Gastroesophageal sphincter (tissue), 3 donors: ENCODE data around the gene TRIM29.

Experiments used
- CTCF ChIP-seq, 4 experiments: fragments of 200-600 bp in 2 of 4; fragments of 450-650 bp in 2 of 4; sonication (generic) in 1 of 4; IDR thresholded peaks; one replicate each; pipeline ENCODE4 v1.5.1; 2017 to 2019; ENCODE audit warnings: antibody characterized with exemption in 4 of 4, mild to moderate bottlenecking in 2 of 4, moderate library complexity in 2 of 4
- POLR2AphosphoS5 ChIP-seq: sonication (generic); formaldehyde crosslinking; IDR thresholded peaks from one replicate; pipeline ENCODE4 v1.6.1; 2017; ENCODE audit warnings: antibody characterized with exemption

- TF ChIP-seq CTCF (IDR thresholded peaks at IDR 0.05): no peak
- no peak for TF ChIP-seq POLR2AphosphoS5
These were observed 1.6 kb upstream of the TRIM29 start for GRCh38 chr11:120139316-120140069.
